A673 (cell line): ENCODE data around the gene COLGALT1. TPM values are rescaled to one million over a fixed set of nuclear protein-coding genes. Genes with fewer than 3 reads are reported as not detected.

ENCODE experiments used
- BruUV-seq: library from RNA; stranded (reverse); fragments of 400-500 nt; replicated peaks from 2 replicates; lab custom pipeline; 2021; lab: Mats Ljungman, UMichigan
- CTCF ChIA-PET: fragments of 300-600 bp; sonication (Branson Sonifier 250); formaldehyde crosslinking; loops from one replicate; lab custom pipeline; 2022; ENCODE audit warnings: antibody characterized with exemption; lab: Charles Lee
- POLR2A ChIA-PET: fragments of 300-600 bp; sonication (Branson Sonifier 250); formaldehyde crosslinking; loops from one replicate; lab custom pipeline; 2022; ENCODE audit warnings: antibody characterized with exemption; ENCODE audit not compliant: low non-redundant PET; lab: Charles Lee
- DNase-seq: peaks from one replicate; pipeline ENCODE4 v3.0.0-alpha.2; 2015; ENCODE audit warnings: low spot score
- H3K27ac ChIP-seq: fragments of 200-600 bp; sonication (generic); 2 replicates; pipeline ENCODE4 v1.5.1; 2016; ENCODE audit warnings: mixed run types, low read depth, mild to moderate bottlenecking, mixed read lengths, antibody characterized with exemption, low read length; ENCODE audit not compliant: poor library complexity, severe bottlenecking
- H3K27me3 ChIP-seq: fragments of 200-600 bp; sonication (generic); replicated peaks from 2 replicates; pipeline ENCODE4 v1.6.1; 2017; ENCODE audit warnings: mixed run types, low read depth, mild to moderate bottlenecking, mixed read lengths, antibody characterized with exemption, low read length; ENCODE audit not compliant: insufficient read depth, poor library complexity
- H3K36me3 ChIP-seq: fragments of 200-600 bp; sonication (generic); 2 replicates; pipeline ENCODE4 v1.6.1; 2016; ENCODE audit warnings: mixed run types, mild to moderate bottlenecking, mixed read lengths, antibody characterized with exemption, low read length; ENCODE audit not compliant: insufficient read depth, poor library complexity, severe bottlenecking
- H3K4me1 ChIP-seq: fragments of 200-600 bp; sonication (generic); 2 replicates; pipeline ENCODE4 v1.6.1; 2017; ENCODE audit warnings: mixed run types, mild to moderate bottlenecking, mixed read lengths, antibody characterized with exemption, low read length; ENCODE audit not compliant: insufficient read depth, poor library complexity, severe bottlenecking
- H3K4me3 ChIP-seq: fragments of 200-600 bp; sonication (generic); 2 replicates; pipeline ENCODE4 v1.5.1; 2016; ENCODE audit warnings: low read depth, mixed run types, mild to moderate bottlenecking, mixed read lengths, low read length; ENCODE audit not compliant: poor library complexity, severe bottlenecking
- H3K9me3 ChIP-seq: fragments of 200-600 bp; sonication (generic); 2 replicates; pipeline ENCODE4 v1.6.1; 2016; ENCODE audit warnings: mixed run types, low read depth, mild to moderate bottlenecking, mixed read lengths, antibody characterized with exemption, low read length; ENCODE audit not compliant: poor library complexity, severe bottlenecking
- CTCF ChIP-seq: fragments of 300-800, 200-600 bp; sonication (generic); conservative IDR thresholded peaks from 2 replicates; pipeline ENCODE4 v1.5.1; 2017; ENCODE audit warnings: low read depth, mild to moderate bottlenecking, antibody characterized with exemption, low read length, moderate library complexity, mixed read lengths
- EZH2 ChIP-seq: fragments of 200-600 bp; sonication (generic); IDR thresholded peaks from 2 replicates; pipeline ENCODE4 v1.6.1; 2017; ENCODE audit warnings: borderline replicate concordance, low read depth, mild to moderate bottlenecking, mixed read lengths, antibody characterized with exemption, low read length; ENCODE audit not compliant: poor library complexity, severe bottlenecking
- intact Hi-C: fragments of 100-400 bp; cut with micrococcal nuclease; formaldehyde crosslinking; loops from one replicate; pipeline ENCODE4 v1.10.0; 2022; ENCODE audit not compliant: unreplicated experiment
- total RNA-seq: library from RNA; stranded (reverse); gene quantifications from 2 replicates; pipeline ENCODE4 v1.2.3, GENCODE V29; 2021

Gene COLGALT1
- total RNA-seq, 1 experiment from 2014 or later, result 91.3 TPM

GRCh38 chr19:17529239-17530158, 25.9 kb upstream of the COLGALT1 start:
- H3K9me3 ChIP-seq, result peaks cover 2% of the 10 kb centered on the region
- POLR2A ChIA-PET, result no interaction called here
- TF ChIP-seq EZH2 (no peak), CTCF (no peak)
- no TSS peak for BruUV-seq
- intact Hi-C loops, result no loop called here
- H3K27ac ChIP-seq, result no peak overlapping the region
- H3K4me1 ChIP-seq, result peaks cover 8% of the 10 kb centered on the region
- no peaks in the 10 kb centered on the region for H3K27me3 ChIP-seq
- H3K36me3 ChIP-seq, result no peaks in the 10 kb centered on the region
- CTCF ChIA-PET, result no interaction called here
- H3K4me3 ChIP-seq, result no peak overlapping the region
- no peak for DNase-seq

GRCh38 chr19:17530586-17530985, 24.9 kb upstream of the COLGALT1 start:
- intact Hi-C loops, result no loop called here
- H3K36me3 ChIP-seq, result no peaks in the 10 kb centered on the region
- peaks cover 2% of the 10 kb centered on the region for H3K9me3 ChIP-seq
- DNase-seq, result no peak
- no peak for TF ChIP-seq CTCF
- no peak for TF ChIP-seq EZH2
- POLR2A ChIA-PET, result no interaction called here
- no peak overlapping the region for H3K4me3 ChIP-seq
- CTCF ChIA-PET, result no interaction called here
- H3K27me3 ChIP-seq, result no peaks in the 10 kb centered on the region
- H3K4me1 ChIP-seq, result peaks cover 8% of the 10 kb centered on the region
- H3K27ac ChIP-seq, result no peak overlapping the region
- BruUV-seq, result no TSS peak

- ChIA-PET POLR2A (no interaction called here), CTCF (no interaction called here)
- peaks cover 2% of the 10 kb centered on the region for H3K9me3 ChIP-seq
- BruUV-seq, result no TSS peak
- intact Hi-C loops, result no loop called here
- H3K4me1 ChIP-seq, result peaks cover 8% of the 10 kb centered on the region
- TF ChIP-seq EZH2 (no peak), CTCF (no peak)
- H3K4me3 ChIP-seq, result no peak overlapping the region
- no peak overlapping the region for H3K27ac ChIP-seq
- no peaks in the 10 kb centered on the region for H3K27me3 ChIP-seq
- DNase-seq, result no peak
- no peaks in the 10 kb centered on the region for H3K36me3 ChIP-seq
Observed at GRCh38 chr19:17532116-17532515, 23.3 kb upstream of the COLGALT1 start.
